OCI-LY3 (cell line): ENCODE data around the gene LHFPL6.

ENCODE experiments used
- CTCF ChIP-seq: fragments of 200-600, 300-600 bp; sonication (generic); IDR thresholded peaks from 2 replicates; pipeline ENCODE4 v1.5.1; 2014; ENCODE audit warnings: antibody characterized with exemption, low read length, low read depth
- EZH2phosphoT487 ChIP-seq: fragments of 200-600 bp; shearing (Covaris generic); IDR thresholded peaks from 2 replicates; pipeline ENCODE4 v1.6.1; 2018; ENCODE audit warnings: antibody characterized with exemption, mixed run types, low read depth

- TF ChIP-seq CTCF (no peak), EZH2phosphoT487 (no peak)
These were observed 158.1 kb downstream of the LHFPL6 start for GRCh38 chr13:39444866-39445265.
